Measurements from ENCODE around the gene LTBP3.

The LTBP3 gene

DNA sequence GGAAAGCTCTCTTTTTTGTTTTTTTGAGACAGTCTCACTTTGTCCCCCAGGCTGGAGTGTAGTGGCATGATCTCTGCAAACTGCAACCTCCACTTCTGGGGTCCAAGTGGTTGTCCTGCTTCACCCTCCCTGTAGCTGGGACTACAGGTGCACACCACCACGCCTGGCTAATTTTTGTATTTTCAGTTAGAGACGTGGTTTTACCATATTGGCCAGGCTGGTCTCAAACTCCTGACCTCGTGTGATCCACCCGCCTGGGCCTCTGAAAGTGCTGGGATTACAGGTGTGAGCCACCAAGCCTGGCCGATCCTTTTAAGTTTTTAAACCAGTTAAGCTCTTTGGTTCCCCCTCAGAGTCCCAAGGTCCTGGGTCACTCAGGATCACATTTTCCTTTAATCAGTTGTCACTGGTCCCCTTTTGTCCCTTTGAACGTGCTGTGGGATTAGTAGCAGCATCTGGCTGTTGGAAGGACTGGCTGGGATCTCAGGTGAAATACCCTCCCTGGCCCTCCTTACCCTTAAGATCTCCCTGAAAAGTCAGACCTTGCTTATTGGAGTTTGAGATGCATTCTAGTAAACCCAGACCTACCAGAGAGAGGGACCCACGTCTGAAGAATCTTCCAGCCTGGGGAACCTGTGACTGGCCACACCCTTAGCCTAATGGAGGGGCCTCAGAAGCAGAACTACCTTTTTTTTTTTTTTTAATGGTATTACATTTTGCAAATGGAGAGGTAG, 51.2 kb downstream of the LTBP3 start:
- no peak for DNase-seq (ENCODE audit: low spot score)

DNA sequence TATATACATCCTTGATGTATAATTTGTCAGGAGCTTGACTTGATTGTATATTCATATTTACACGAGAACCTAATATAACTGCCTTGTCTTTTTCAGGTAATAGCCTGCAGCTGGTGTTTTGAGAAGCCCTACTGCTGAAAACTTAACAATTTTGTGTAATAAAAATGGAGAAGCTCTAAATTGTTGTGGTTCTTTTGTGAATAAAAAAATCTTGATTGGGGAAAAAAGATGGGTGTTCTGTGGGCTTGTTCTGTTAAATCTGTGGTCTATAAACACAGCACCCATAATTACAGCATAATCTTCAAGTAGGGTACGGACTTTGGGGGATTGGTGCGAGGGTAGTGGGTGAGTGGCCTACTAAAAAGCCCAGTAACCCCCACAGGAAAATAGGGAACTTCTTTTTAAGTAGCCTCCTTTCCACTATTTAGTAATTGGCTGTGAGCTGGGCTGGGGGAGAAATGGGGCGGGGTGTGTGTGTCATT, 51.8 kb downstream of the LTBP3 start:
- no peak for DNase-seq (ENCODE audit: low spot score)

DNA sequence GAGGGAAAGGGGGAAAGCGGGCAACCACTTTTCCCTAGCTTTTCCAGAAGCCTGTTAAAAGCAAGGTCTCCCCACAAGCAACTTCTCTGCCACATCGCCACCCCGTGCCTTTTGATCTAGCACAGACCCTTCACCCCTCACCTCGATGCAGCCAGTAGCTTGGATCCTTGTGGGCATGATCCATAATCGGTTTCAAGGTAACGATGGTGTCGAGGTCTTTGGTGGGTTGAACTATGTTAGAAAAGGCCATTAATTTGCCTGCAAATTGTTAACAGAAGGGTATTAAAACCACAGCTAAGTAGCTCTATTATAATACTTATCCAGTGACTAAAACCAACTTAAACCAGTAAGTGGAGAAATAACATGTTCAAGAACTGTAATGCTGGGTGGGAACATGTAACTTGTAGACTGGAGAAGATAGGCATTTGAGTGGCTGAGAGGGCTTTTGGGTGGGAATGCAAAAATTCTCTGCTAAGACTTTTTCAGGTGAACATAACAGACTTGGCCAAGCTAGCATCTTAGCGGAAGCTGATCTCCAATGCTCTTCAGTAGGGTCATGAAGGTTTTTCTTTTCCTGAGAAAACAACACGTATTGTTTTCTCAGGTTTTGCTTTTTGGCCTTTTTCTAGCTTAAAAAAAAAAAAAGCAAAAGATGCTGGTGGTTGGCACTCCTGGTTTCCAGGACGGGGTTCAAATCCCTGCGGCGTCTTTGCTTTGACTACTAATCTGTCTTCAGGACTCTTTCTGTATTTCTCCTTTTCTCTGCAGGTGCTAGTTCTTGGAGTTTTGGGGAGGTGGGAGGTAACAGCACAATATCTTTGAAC, 52.5 kb downstream of the LTBP3 start:
- DNase-seq (ENCODE audit: low spot score) = no peak

DNA sequence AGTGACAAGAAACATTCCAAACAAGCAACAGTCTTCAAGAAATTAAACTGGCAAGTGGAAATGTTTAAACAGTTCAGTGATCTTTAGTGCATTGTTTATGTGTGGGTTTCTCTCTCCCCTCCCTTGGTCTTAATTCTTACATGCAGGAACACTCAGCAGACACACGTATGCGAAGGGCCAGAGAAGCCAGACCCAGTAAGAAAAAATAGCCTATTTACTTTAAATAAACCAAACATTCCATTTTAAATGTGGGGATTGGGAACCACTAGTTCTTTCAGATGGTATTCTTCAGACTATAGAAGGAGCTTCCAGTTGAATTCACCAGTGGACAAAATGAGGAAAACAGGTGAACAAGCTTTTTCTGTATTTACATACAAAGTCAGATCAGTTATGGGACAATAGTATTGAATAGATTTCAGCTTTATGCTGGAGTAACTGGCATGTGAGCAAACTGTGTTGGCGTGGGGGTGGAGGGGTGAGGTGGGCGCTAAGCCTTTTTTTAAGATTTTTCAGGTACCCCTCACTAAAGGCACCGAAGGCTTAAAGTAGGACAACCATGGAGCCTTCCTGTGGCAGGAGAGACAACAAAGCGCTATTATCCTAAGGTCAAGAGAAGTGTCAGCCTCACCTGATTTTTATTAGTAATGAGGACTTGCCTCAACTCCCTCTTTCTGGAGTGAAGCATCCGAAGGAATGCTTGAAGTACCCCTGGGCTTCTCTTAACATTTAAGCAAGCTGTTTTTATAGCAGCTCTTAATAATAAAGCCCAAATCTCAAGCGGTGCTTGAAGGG, 53.3 kb downstream of the LTBP3 start:
- no peak for DNase-seq (ENCODE audit: low spot score)

DNA sequence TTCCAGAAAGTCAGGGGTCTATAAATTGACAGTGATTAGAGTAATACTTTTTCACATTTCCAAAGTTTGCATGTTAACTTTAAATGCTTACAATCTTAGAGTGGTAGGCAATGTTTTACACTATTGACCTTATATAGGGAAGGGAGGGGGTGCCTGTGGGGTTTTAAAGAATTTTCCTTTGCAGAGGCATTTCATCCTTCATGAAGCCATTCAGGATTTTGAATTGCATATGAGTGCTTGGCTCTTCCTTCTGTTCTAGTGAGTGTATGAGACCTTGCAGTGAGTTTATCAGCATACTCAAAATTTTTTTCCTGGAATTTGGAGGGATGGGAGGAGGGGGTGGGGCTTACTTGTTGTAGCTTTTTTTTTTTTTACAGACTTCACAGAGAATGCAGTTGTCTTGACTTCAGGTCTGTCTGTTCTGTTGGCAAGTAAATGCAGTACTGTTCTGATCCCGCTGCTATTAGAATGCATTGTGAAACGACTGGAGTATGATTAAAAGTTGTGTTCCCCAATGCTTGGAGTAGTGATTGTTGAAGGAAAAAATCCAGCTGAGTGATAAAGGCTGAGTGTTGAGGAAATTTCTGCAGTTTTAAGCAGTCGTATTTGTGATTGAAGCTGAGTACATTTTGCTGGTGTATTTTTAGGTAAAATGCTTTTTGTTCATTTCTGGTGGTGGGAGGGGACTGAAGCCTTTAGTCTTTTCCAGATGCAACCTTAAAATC, 54.0 kb downstream of the LTBP3 start:
- DNase-seq (ENCODE audit: low spot score) = no peak

DNA sequence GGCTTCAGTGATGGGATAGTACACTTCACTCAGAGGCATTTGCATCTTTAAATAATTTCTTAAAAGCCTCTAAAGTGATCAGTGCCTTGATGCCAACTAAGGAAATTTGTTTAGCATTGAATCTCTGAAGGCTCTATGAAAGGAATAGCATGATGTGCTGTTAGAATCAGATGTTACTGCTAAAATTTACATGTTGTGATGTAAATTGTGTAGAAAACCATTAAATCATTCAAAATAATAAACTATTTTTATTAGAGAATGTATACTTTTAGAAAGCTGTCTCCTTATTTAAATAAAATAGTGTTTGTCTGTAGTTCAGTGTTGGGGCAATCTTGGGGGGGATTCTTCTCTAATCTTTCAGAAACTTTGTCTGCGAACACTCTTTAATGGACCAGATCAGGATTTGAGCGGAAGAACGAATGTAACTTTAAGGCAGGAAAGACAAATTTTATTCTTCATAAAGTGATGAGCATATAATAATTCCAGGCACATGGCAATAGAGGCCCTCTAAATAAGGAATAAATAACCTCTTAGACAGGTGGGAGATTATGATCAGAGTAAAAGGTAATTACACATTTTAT, 54.7 kb downstream of the LTBP3 start:
- no peak for DNase-seq (ENCODE audit: low spot score)

DNA sequence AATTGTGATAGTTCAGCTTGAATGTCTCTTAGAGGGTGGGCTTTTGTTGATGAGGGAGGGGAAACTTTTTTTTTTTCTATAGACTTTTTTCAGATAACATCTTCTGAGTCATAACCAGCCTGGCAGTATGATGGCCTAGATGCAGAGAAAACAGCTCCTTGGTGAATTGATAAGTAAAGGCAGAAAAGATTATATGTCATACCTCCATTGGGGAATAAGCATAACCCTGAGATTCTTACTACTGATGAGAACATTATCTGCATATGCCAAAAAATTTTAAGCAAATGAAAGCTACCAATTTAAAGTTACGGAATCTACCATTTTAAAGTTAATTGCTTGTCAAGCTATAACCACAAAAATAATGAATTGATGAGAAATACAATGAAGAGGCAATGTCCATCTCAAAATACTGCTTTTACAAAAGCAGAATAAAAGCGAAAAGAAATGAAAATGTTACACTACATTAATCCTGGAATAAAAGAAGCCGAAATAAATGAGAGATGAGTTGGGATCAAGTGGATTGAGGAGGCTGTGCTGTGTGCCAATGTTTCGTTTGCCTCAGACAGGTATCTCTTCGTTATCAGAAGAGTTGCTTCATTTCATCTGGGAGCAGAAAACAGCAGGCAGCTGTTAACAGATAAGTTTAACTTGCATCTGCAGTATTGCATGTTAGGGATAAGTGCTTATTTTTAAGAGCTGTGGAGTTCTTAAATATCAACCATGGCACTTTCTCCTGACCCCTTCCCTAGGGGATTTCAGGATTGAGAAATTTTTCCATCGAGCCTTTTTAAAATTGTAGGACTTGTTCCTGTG, 55.4 kb downstream of the LTBP3 start:
- DNase-seq (ENCODE audit: low spot score) = no peak

DNA sequence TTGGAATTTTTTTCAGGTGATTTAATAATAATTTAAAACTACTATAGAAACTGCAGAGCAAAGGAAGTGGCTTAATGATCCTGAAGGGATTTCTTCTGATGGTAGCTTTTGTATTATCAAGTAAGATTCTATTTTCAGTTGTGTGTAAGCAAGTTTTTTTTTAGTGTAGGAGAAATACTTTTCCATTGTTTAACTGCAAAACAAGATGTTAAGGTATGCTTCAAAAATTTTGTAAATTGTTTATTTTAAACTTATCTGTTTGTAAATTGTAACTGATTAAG, 55.9 kb downstream of the LTBP3 start:
- DNase-seq (ENCODE audit: low spot score) = no peak

DNA sequence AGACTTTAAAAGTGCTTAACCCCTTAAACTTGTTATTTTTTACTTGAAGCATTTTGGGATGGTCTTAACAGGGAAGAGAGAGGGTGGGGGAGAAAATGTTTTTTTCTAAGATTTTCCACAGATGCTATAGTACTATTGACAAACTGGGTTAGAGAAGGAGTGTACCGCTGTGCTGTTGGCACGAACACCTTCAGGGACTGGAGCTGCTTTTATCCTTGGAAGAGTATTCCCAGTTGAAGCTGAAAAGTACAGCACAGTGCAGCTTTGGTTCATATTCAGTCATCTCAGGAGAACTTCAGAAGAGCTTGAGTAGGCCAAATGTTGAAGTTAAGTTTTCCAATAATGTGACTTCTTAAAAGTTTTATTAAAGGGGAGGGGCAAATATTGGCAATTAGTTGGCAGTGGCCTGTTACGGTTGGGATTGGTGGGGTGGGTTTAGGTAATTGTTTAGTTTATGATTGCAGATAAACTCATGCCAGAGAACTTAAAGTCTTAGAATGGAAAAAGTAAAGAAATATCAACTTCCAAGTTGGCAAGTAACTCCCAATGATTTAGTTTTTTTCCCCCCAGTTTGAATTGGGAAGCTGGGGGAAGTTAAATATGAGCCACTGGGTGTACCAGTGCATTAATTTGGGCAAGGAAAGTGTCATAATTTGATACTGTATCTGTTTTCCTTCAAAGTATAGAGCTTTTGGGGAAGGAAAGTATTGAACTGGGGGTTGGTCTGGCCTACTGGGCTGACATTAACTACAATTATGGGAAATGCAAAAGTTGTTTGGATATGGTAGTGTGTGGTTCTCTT, 56.5 kb downstream of the LTBP3 start:
- no peak for DNase-seq (ENCODE audit: low spot score)

DNA sequence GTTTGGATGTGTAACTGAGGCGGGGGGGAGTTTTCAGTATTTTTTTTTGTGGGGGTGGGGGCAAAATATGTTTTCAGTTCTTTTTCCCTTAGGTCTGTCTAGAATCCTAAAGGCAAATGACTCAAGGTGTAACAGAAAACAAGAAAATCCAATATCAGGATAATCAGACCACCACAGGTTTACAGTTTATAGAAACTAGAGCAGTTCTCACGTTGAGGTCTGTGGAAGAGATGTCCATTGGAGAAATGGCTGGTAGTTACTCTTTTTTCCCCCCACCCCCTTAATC, 57.0 kb downstream of the LTBP3 start:
- no peak for DNase-seq (ENCODE audit: low spot score)

DNA sequence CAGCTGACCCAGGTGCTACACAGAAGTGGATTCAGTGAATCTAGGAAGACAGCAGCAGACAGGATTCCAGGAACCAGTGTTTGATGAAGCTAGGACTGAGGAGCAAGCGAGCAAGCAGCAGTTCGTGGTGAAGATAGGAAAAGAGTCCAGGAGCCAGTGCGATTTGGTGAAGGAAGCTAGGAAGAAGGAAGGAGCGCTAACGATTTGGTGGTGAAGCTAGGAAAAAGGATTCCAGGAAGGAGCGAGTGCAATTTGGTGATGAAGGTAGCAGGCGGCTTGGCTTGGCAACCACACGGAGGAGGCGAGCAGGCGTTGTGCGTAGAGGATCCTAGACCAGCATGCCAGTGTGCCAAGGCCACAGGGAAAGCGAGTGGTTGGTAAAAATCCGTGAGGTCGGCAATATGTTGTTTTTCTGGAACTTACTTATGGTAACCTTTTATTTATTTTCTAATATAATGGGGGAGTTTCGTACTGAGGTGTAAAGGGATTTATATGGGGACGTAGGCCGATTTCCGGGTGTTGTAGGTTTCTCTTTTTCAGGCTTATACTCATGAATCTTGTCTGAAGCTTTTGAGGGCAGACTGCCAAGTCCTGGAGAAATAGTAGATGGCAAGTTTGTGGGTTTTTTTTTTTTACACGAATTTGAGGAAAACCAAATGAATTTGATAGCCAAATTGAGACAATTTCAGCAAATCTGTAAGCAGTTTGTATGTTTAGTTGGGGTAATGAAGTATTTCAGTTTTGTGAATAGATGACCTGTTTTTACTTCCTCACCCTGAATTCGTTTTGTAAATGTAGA, 57.6 kb downstream of the LTBP3 start:
- no peak for DNase-seq (ENCODE audit: low spot score)

DNA sequence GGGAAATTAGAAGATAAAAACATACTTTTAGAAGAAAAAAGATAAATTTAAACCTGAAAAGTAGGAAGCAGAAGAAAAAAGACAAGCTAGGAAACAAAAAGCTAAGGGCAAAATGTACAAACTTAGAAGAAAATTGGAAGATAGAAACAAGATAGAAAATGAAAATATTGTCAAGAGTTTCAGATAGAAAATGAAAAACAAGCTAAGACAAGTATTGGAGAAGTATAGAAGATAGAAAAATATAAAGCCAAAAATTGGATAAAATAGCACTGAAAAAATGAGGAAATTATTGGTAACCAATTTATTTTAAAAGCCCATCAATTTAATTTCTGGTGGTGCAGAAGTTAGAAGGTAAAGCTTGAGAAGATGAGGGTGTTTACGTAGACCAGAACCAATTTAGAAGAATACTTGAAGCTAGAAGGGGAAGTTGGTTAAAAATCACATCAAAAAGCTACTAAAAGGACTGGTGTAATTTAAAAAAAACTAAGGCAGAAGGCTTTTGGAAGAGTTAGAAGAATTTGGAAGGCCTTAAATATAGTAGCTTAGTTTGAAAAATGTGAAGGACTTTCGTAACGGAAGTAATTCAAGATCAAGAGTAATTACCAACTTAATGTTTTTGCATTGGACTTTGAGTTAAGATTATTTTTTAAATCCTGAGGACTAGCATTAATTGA, 58.3 kb downstream of the LTBP3 start:
- no peak for DNase-seq (ENCODE audit: low spot score)

DNA sequence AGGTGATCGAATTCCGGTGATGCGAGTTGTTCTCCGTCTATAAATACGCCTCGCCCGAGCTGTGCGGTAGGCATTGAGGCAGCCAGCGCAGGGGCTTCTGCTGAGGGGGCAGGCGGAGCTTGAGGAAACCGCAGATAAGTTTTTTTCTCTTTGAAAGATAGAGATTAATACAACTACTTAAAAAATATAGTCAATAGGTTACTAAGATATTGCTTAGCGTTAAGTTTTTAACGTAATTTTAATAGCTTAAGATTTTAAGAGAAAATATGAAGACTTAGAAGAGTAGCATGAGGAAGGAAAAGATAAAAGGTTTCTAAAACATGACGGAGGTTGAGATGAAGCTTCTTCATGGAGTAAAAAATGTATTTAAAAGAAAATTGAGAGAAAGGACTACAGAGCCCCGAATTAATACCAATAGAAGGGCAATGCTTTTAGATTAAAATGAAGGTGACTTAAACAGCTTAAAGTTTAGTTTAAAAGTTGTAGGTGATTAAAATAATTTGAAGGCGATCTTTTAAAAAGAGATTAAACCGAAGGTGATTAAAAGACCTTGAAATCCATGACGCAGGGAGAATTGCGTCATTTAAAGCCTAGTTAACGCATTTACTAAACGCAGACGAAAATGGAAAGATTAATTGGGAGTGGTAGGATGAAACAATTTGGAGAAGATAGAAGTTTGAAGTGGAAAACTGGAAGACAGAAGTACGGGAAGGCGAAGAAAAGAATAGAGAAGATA, 59.0 kb downstream of the LTBP3 start, which contains the start of gene MALAT1:
MALAT1 (plus strand) TSS at position 69 of the 736 bp plus-strand sequence.
- peak; percentile 97 for DNase-seq (ENCODE audit: low spot score)

DNA sequence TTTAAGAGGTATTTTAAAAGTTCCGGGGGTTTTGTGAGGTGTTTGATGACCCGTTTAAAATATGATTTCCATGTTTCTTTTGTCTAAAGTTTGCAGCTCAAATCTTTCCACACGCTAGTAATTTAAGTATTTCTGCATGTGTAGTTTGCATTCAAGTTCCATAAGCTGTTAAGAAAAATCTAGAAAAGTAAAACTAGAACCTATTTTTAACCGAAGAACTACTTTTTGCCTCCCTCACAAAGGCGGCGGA, 59.5 kb downstream of the LTBP3 start:
- DNase-seq (ENCODE audit: low spot score) = no peak

DNA sequence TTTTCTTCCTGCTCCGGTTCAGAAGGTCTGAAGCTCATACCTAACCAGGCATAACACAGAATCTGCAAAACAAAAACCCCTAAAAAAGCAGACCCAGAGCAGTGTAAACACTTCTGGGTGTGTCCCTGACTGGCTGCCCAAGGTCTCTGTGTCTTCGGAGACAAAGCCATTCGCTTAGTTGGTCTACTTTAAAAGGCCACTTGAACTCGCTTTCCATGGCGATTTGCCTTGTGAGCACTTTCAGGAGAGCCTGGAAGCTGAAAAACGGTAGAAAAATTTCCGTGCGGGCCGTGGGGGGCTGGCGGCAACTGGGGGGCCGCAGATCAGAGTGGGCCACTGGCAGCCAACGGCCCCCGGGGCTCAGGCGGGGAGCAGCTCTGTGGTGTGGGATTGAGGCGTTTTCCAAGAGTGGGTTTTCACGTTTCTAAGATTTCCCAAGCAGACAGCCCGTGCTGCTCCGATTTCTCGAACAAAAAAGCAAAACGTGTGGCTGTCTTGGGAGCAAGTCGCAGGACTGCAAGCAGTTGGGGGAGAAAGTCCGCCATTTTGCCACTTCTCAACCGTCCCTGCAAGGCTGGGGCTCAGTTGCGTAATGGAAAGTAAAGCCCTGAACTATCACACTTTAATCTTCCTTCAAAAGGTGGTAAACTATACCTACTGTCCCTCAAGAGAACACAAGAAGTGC, 60.0 kb downstream of the LTBP3 start:
- peak; percentile 68 for DNase-seq (ENCODE audit: low spot score)

DNA sequence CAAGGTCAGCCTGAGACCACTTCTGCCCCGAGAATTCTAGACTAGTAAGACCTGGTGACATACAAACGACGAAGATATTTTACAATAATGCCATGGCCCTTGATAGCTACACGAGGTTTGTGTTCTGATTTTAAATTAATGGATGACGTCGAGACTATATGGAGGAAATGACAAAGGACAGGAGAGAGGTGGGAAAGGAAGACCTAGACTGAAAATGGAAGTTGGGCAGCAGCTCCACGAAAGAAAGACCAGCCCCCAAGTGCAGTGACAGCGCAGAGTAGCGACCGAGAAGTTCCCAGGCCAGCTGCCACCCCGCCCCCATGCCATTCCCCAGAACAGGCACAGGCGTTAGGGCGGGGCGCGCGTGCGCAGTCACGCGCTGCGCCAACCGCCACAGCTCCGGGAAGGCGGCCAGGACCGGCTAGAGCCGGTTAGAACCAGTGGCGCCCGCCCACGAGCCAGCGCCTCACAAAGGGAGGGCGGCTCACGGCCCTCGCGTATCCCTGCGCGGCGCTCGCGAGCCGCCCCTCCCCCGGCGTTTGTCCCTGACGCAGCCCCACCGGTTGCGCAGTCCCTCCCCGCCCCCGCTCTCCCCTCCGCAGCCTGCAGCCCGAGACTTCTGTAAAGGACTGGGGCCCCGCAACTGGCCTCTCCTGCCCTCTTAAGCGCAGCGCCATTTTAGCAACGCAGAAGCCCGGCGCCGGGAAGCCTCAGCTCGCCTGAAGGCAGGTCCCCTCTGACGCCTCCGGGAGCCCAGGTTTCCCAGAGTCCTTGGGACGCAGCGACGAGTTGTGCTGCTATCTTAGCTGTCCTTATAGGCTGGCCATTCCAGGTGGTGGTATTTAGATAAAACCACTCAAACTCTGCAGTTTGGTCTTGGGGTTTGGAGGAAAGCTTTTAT, 60.8 kb downstream of the LTBP3 start:
- DNase-seq (ENCODE audit: low spot score) = peak; percentile 98
